AG10803 (cell line): Measurements from ENCODE around the gene SERPINH1.

Source experiments
- DNase-seq: peaks from one replicate; pipeline ENCODE4 v3.0.0; 2010; ENCODE audit warnings: low read depth
- H3K4me3 ChIP-seq: 2 replicates; pipeline ENCODE4 v1.5.1; 2011; ENCODE audit warnings: mild to moderate bottlenecking, low read length, control low read depth
- TF ChIP-seq, protein P1 (sequence below): conservative IDR thresholded peaks from 2 replicates; pipeline ENCODE4 v1.5.1; 2011; ENCODE audit warnings: mild to moderate bottlenecking, low read length, control low read depth, inconsistent platforms

Gene SERPINH1

GRCh38 chr11:75547617-75548058 lies 14.4 kb upstream of the SERPINH1 start:
- TF ChIP-seq, protein P1, sequence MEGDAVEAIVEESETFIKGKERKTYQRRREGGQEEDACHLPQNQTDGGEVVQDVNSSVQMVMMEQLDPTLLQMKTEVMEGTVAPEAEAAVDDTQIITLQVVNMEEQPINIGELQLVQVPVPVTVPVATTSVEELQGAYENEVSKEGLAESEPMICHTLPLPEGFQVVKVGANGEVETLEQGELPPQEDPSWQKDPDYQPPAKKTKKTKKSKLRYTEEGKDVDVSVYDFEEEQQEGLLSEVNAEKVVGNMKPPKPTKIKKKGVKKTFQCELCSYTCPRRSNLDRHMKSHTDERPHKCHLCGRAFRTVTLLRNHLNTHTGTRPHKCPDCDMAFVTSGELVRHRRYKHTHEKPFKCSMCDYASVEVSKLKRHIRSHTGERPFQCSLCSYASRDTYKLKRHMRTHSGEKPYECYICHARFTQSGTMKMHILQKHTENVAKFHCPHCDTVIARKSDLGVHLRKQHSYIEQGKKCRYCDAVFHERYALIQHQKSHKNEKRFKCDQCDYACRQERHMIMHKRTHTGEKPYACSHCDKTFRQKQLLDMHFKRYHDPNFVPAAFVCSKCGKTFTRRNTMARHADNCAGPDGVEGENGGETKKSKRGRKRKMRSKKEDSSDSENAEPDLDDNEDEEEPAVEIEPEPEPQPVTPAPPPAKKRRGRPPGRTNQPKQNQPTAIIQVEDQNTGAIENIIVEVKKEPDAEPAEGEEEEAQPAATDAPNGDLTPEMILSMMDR = peak; percentile 91
- DNase-seq = peak; percentile 56
- H3K4me3 ChIP-seq = no peak overlapping the region

DNA sequence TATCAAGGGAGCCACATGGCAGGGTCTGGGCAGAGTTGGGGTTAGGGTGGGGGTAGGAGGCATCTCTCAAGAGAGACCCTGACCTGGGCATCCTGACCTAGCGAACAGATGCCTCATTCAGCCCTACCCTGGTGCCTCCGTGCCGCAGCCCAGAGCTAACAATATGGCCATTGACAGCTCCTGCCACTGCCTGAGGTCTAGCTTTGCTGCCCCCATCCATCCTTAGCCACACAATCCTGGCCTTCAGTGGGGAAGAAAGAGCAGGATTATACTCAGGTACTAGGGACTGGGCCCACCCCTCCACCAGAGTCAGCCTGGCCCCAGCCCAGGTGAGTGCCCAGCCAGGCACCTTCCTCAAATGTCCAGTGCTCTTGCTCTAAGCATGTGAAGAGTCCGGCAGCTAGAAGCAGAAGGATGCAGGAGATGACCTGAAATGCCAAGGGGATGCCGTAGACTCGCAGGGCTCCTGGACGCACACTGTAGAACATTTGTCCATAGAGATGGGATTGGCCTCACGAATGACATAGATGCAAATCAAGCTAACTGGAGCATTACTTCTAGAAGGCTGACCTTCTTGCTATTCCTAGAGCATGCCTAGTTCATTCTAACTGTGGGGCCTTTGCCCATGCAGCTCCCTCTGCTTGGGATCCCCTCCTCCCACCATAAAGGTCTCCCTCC lies 13.3 kb upstream of the SERPINH1 start:
- no peak for DNase-seq
- TF ChIP-seq, protein P1 = no peak
- H3K4me3 ChIP-seq = no peak overlapping the region

GRCh38 chr11:75549370-75549958 lies 12.6 kb upstream of the SERPINH1 start:
- TF ChIP-seq, protein P1 = no peak
- H3K4me3 ChIP-seq = no peak overlapping the region
- no peak for DNase-seq

DNA sequence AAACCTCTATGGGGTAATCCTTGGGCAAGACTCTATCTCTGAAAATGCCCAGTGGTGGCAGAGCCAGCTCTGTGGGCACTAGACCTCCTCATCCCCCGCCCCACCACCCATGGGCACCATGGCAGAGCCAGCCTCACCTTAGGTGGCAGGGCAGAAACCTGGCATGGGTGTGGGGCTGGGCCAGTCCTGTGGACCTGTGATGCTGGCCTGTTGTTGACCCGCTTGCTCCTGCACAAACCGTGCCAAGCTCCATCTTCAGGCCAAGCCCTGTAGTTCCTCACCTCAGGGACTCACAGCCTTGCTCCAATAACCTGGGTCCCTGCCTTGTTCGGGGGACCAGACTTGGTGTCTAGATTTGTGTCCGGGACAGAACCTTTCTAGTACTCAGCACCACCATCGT lies 8.9 kb upstream of the SERPINH1 start:
- TF ChIP-seq, protein P1 = no peak
- DNase-seq = no peak
- no peak overlapping the region for H3K4me3 ChIP-seq

GRCh38 chr11:75553889-75554257 lies 8.2 kb upstream of the SERPINH1 start:
- DNase-seq = no peak

DNA sequence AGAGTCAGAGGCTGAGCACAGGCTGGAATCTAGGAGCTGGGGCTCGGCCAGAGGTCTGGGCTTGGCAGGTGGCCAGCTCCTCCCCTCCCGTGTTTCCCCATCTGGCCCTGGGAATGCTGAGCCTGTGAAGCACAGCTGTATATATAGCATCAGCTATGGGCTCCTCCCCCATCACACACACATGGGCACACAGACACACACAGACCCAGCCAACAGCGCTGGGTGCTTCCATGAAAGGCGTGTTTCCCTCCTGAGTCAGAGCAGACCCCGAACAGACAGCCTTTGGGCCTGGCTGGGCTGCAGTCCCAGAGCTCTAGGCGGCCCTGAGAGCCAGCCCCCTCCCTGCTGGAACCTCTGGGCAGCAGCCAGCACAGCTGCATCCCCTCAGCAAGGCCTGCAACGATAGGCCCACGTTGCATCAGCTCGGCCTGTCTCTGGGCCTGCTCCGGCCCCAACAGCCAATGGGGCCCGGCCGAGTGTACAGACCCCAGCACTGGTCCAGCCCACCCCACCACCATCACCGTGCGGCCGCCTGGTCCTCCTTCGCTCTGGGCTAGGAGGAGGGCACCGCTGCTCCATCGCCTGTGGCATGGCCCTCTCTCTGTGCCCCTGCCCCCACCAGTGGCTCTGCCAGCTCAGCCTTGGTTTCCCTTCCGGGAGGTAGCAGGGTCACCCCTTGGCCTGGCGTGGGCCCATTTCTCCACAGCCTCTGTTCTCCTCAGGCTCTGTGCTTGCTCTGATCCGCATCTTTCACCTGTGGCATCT lies 7.6 kb upstream of the SERPINH1 start:
- H3K4me3 ChIP-seq = peak overlapping the region; percentile 48
- peak; percentile 100 for DNase-seq
- TF ChIP-seq, protein P1 = no peak

More at GRCh38 chr11:75553889-75554257, 8.2 kb upstream of the SERPINH1 start:
- peak overlapping the region; percentile 30; the same call in 1 of the 2 replicates for H3K4me3 ChIP-seq
- TF ChIP-seq, protein P1 = no peak
